GM21717 (cell line): Measurements from ENCODE around the gene RPS24.
"Not testable (repeated sequence)": the region's sequence is repeated elsewhere in the genome, so short reads cannot be mapped to it uniquely, and the experiment has no call there.

Experiments
- ATAC-seq: cut with Tn5 transposase; IDR thresholded peaks from one replicate; pipeline ENCODE4 v1.9.1; 2021; ENCODE audit warnings: mild to moderate bottlenecking, moderate library complexity; ENCODE audit not compliant: unreplicated experiment

RPS24 gene

GRCh38 chr10:78047314-78047891 is 13.7 kb downstream of the RPS24 start:
- no peak for ATAC-seq

- no peak for ATAC-seq
Observed at GRCh38 chr10:78049851-78050250, 16.2 kb downstream of the RPS24 start.

- ATAC-seq = no peak
Observed at GRCh38 chr10:78053211-78053868, 19.7 kb downstream of the RPS24 start.

GRCh38 chr10:78058562-78058961 is 24.9 kb downstream of the RPS24 start:
- no peak for ATAC-seq

GRCh38 chr10:78059906-78060702 is 26.4 kb downstream of the RPS24 start:
- ATAC-seq = no peak

- no peak for ATAC-seq
Observed at GRCh38 chr10:78062296-78062695, 28.6 kb downstream of the RPS24 start.

GRCh38 chr10:78063236-78063635 is 29.6 kb downstream of the RPS24 start:
- no peak for ATAC-seq

GRCh38 chr10:78064919-78065318 is 31.3 kb downstream of the RPS24 start:
- ATAC-seq = not testable (repeated sequence)

GRCh38 chr10:78065611-78066010 is 31.9 kb downstream of the RPS24 start:
- no peak for ATAC-seq

- ATAC-seq = no peak
Observed at GRCh38 chr10:78066012-78066411, 32.3 kb downstream of the RPS24 start.

- no peak for ATAC-seq
Observed at GRCh38 chr10:78066728-78067430, 33.2 kb downstream of the RPS24 start.

GRCh38 chr10:78069151-78069550 is 35.5 kb downstream of the RPS24 start:
- ATAC-seq = no peak

- ATAC-seq = not testable (repeated sequence)
Observed at GRCh38 chr10:78070064-78070463, 36.4 kb downstream of the RPS24 start.

GRCh38 chr10:78070726-78071125 is 37.1 kb downstream of the RPS24 start:
- ATAC-seq = no peak

- ATAC-seq = no peak
Observed at GRCh38 chr10:78071140-78071856, 37.6 kb downstream of the RPS24 start.

- no peak for ATAC-seq
Observed at GRCh38 chr10:78071857-78072179, 38.2 kb downstream of the RPS24 start.

GRCh38 chr10:78072504-78072903 is 38.8 kb downstream of the RPS24 start:
- ATAC-seq = no peak

- ATAC-seq = not testable (repeated sequence)
Observed at GRCh38 chr10:78075806-78076205, 42.1 kb downstream of the RPS24 start.

GRCh38 chr10:78078539-78079330 is 45.1 kb downstream of the RPS24 start:
- ATAC-seq = no peak

- no peak for ATAC-seq
Observed at GRCh38 chr10:78079411-78079810, 45.7 kb downstream of the RPS24 start.
